CD4-positive, alpha-beta T cell treated with Interleukin-4 for 4 hours (primary cell): Measurements from ENCODE around the gene BTBD7.

Experiments used
- DNase-seq: peaks from one replicate; pipeline ENCODE4 v3.0.0-alpha.2; 2020

The BTBD7 gene

GRCh38 chr14:93328546-93328945 lies 4.3 kb downstream of the BTBD7 start:
- DNase-seq: no peak

GRCh38 chr14:93326196-93326595 lies 6.6 kb downstream of the BTBD7 start:
- no peak for DNase-seq

- DNase-seq: no peak
Measured at GRCh38 chr14:93323600-93324174, 9.1 kb downstream of the BTBD7 start.

- no peak for DNase-seq
Measured at GRCh38 chr14:93322929-93323599, 9.8 kb downstream of the BTBD7 start.

GRCh38 chr14:93320489-93320888 lies 12.3 kb downstream of the BTBD7 start:
- DNase-seq: no peak

- DNase-seq: no peak
Measured at GRCh38 chr14:93319958-93320357, 12.9 kb downstream of the BTBD7 start.

- no peak for DNase-seq
Measured at GRCh38 chr14:93319494-93319893, 13.3 kb downstream of the BTBD7 start.

- DNase-seq: no peak
Measured at GRCh38 chr14:93318927-93319326, 13.9 kb downstream of the BTBD7 start.

GRCh38 chr14:93317875-93318807 lies 14.7 kb downstream of the BTBD7 start:
- DNase-seq: no peak

- no peak for DNase-seq
Measured at GRCh38 chr14:93317210-93317874, 15.5 kb downstream of the BTBD7 start.

- DNase-seq: no peak
Measured at GRCh38 chr14:93316716-93317115, 16.1 kb downstream of the BTBD7 start.

GRCh38 chr14:93315575-93315974 lies 17.3 kb downstream of the BTBD7 start:
- no peak for DNase-seq

GRCh38 chr14:93311082-93311481 lies 21.8 kb downstream of the BTBD7 start:
- DNase-seq: no peak

GRCh38 chr14:93309427-93309966 lies 23.3 kb downstream of the BTBD7 start:
- DNase-seq: no peak

GRCh38 chr14:93308686-93309345 lies 24.0 kb downstream of the BTBD7 start:
- DNase-seq: no peak

- no peak for DNase-seq
Measured at GRCh38 chr14:93306812-93307211, 26.0 kb downstream of the BTBD7 start.

GRCh38 chr14:93305725-93306418 lies 27.0 kb downstream of the BTBD7 start:
- no peak for DNase-seq

- DNase-seq: no peak
Measured at GRCh38 chr14:93304771-93305170, 28.1 kb downstream of the BTBD7 start.

GRCh38 chr14:93303659-93304058 lies 29.2 kb downstream of the BTBD7 start:
- no peak for DNase-seq

GRCh38 chr14:93302688-93303581 lies 29.9 kb downstream of the BTBD7 start:
- no peak for DNase-seq
